ENCODE results near the gene FES. TPM values are rescaled to one million over a fixed set of nuclear protein-coding genes. Genes with fewer than 3 reads are reported as not detected.

Gene FES
- total RNA-seq, 2 experiments from 2014 or later, result 12.2 to 15.6 TPM

GRCh38 chr15:90910441-90911301, 26.4 kb downstream of the FES start:
- DNase-seq, result no peak
- Mint-ChIP-seq H3K4me1 (no peaks in the 10 kb centered on the region), H3K27me3 (no peaks in the 10 kb centered on the region), H3K4me3 (no peak overlapping the region), H3K27ac (no peak overlapping the region), H3K36me3 (ENCODE audit: low read depth) (peaks cover 64% of the 10 kb centered on the region), H3K9me3 (ENCODE audit: low read depth) (no peaks in the 10 kb centered on the region)
- ChIA-PET CTCF (interaction anchor here (0.9 to 1.5 kb wide), 2 partner anchors 21 to 29 kb away, joined by 3 read pairs; partner anchors contain the start of gene HDDC3), POLR2A (no interaction called here)
- ATAC-seq, result no peak
- intact Hi-C loops (cut with DNase I, micrococcal nuclease), result no loop called here

GRCh38 chr15:90911302-90911623, 27.0 kb downstream of the FES start:
- DNase-seq (no peak), ATAC-seq (no peak)
- peaks cover 62% of the 10 kb centered on the region for H3K36me3 Mint-ChIP-seq (ENCODE audit: low read depth)
- no peak overlapping the region for H3K4me3 Mint-ChIP-seq
- H3K27ac Mint-ChIP-seq, result no peak overlapping the region
- H3K4me1 Mint-ChIP-seq, result no peaks in the 10 kb centered on the region
- H3K9me3 Mint-ChIP-seq (ENCODE audit: low read depth), result no peaks in the 10 kb centered on the region
- CTCF ChIA-PET, result interaction anchor here (1.5 kb wide), 1 partner anchor 28 kb away, joined by 3 read pairs; no protein-coding TSS in a partner anchor
- intact Hi-C loops (cut with DNase I, micrococcal nuclease), result no loop called here
- POLR2A ChIA-PET, result no interaction called here
- no peaks in the 10 kb centered on the region for H3K27me3 Mint-ChIP-seq

- ChIA-PET POLR2A (no interaction called here), CTCF (interaction anchor here (1.5 kb wide), 1 partner anchor 28 kb away, joined by 3 read pairs; no protein-coding TSS in a partner anchor)
- Mint-ChIP-seq H3K27ac (no peak overlapping the region), H3K4me3 (no peak overlapping the region), H3K36me3 (ENCODE audit: low read depth) (peaks cover 59% of the 10 kb centered on the region), H3K9me3 (ENCODE audit: low read depth) (no peaks in the 10 kb centered on the region), H3K4me1 (no peaks in the 10 kb centered on the region), H3K27me3 (no peaks in the 10 kb centered on the region)
- intact Hi-C loops (cut with DNase I, micrococcal nuclease), result no loop called here
- DNase-seq (no peak), ATAC-seq (no peak)
Measured at GRCh38 chr15:90911906-90912769, 27.8 kb downstream of the FES start.

GRCh38 chr15:90912770-90913075, 28.4 kb downstream of the FES start:
- ATAC-seq (no peak), DNase-seq (no peak)
- H3K4me1 Mint-ChIP-seq, result no peaks in the 10 kb centered on the region
- intact Hi-C loops (cut with DNase I, micrococcal nuclease), result no loop called here
- ChIA-PET CTCF (no interaction called here), POLR2A (no interaction called here)
- no peaks in the 10 kb centered on the region for H3K27me3 Mint-ChIP-seq
- H3K27ac Mint-ChIP-seq, result no peak overlapping the region
- no peaks in the 10 kb centered on the region for H3K9me3 Mint-ChIP-seq (ENCODE audit: low read depth)
- peaks cover 58% of the 10 kb centered on the region for H3K36me3 Mint-ChIP-seq (ENCODE audit: low read depth)
- no peak overlapping the region for H3K4me3 Mint-ChIP-seq

GRCh38 chr15:90913398-90913944, 29.2 kb downstream of the FES start:
- Mint-ChIP-seq H3K9me3 (ENCODE audit: low read depth) (no peaks in the 10 kb centered on the region), H3K27ac (no peak overlapping the region), H3K27me3 (no peaks in the 10 kb centered on the region), H3K4me3 (no peak overlapping the region), H3K36me3 (ENCODE audit: low read depth) (peaks cover 63% of the 10 kb centered on the region), H3K4me1 (no peaks in the 10 kb centered on the region)
- ChIA-PET CTCF (interaction anchor here (0.6 kb wide), 1 partner anchor 491 kb away, joined by 4 read pairs; no protein-coding TSS in a partner anchor), POLR2A (no interaction called here)
- no peak for DNase-seq
- intact Hi-C loops (cut with DNase I, micrococcal nuclease), result no loop called here
- ATAC-seq, result no peak

GRCh38 chr15:90914305-90915080, 30.2 kb downstream of the FES start:
- H3K27me3 Mint-ChIP-seq, result no peaks in the 10 kb centered on the region
- H3K27ac Mint-ChIP-seq, result no peak overlapping the region

GRCh38 chr15:90915216-90915807, 31.0 kb downstream of the FES start:
- intact Hi-C loops (cut with DNase I, micrococcal nuclease), result no loop called here
- ATAC-seq, result no peak
- no peaks in the 10 kb centered on the region for H3K9me3 Mint-ChIP-seq (ENCODE audit: low read depth)
- CTCF ChIA-PET, result interaction anchor here (0.7 to 1.2 kb wide), 3 partner anchors 10 to 29 kb away, joined by 3 read pairs; no protein-coding TSS in a partner anchor
- POLR2A ChIA-PET, result interaction anchor here (0.6 kb wide), 2 partner anchors 107 to 188 kb away, joined by 3 to 11 read pairs; no protein-coding TSS in a partner anchor
- DNase-seq, result no peak
- H3K27ac Mint-ChIP-seq, result no peak overlapping the region
- no peak overlapping the region for H3K4me3 Mint-ChIP-seq
- no peaks in the 10 kb centered on the region for H3K27me3 Mint-ChIP-seq
- H3K36me3 Mint-ChIP-seq (ENCODE audit: low read depth), result peaks cover 63% of the 10 kb centered on the region
- no peaks in the 10 kb centered on the region for H3K4me1 Mint-ChIP-seq

More at GRCh38 chr15:90914305-90915080, 30.2 kb downstream of the FES start:
- no peak for ATAC-seq
- POLR2A ChIA-PET, result interaction anchor here (0.6 kb wide), 1 partner anchor 187 kb away, joined by 11 read pairs; no protein-coding TSS in a partner anchor
- Mint-ChIP-seq H3K4me3 (no peak overlapping the region), H3K9me3 (ENCODE audit: low read depth) (no peaks in the 10 kb centered on the region), H3K4me1 (no peaks in the 10 kb centered on the region), H3K36me3 (ENCODE audit: low read depth) (peaks cover 62% of the 10 kb centered on the region)
- intact Hi-C loops (cut with DNase I, micrococcal nuclease), result no loop called here
- DNase-seq, result no peak
- CTCF ChIA-PET, result interaction anchor here (0.6 to 0.7 kb wide), 3 partner anchors 10 to 591 kb away, joined by 3 to 5 read pairs (median 3); no protein-coding TSS in a partner anchor

GRCh38 chr15:90915808-90916440, 31.6 kb downstream of the FES start:
- Mint-ChIP-seq H3K4me1 (no peaks in the 10 kb centered on the region), H3K27me3 (no peaks in the 10 kb centered on the region), H3K27ac (no peak overlapping the region), H3K36me3 (ENCODE audit: low read depth) (peaks cover 65% of the 10 kb centered on the region), H3K4me3 (no peak overlapping the region), H3K9me3 (ENCODE audit: low read depth) (no peaks in the 10 kb centered on the region)
- ChIA-PET CTCF (interaction anchor here (0.7 to 1.2 kb wide), 2 partner anchors 11 to 30 kb away, joined by 3 read pairs; no protein-coding TSS in a partner anchor), POLR2A (interaction anchor here (0.6 kb wide), 1 partner anchor 107 kb away, joined by 3 read pairs; no protein-coding TSS in a partner anchor)
- DNase-seq (no peak), ATAC-seq (no peak)
- intact Hi-C loops (cut with DNase I, micrococcal nuclease), result no loop called here

- peaks cover 67% of the 10 kb centered on the region for H3K36me3 Mint-ChIP-seq (ENCODE audit: low read depth)
- no peak overlapping the region for H3K27ac Mint-ChIP-seq
- H3K27me3 Mint-ChIP-seq, result no peaks in the 10 kb centered on the region
- no peak overlapping the region for H3K4me3 Mint-ChIP-seq
- no peak for DNase-seq
- H3K9me3 Mint-ChIP-seq (ENCODE audit: low read depth), result no peaks in the 10 kb centered on the region
- intact Hi-C loops (cut with DNase I, micrococcal nuclease), result no loop called here
- no peak for ATAC-seq
- ChIA-PET CTCF (interaction anchor here (1.2 kb wide), 1 partner anchor 30 kb away, joined by 3 read pairs; no protein-coding TSS in a partner anchor), POLR2A (no interaction called here)
- H3K4me1 Mint-ChIP-seq, result no peaks in the 10 kb centered on the region
Measured at GRCh38 chr15:90916461-90916860, 32.2 kb downstream of the FES start.

GRCh38 chr15:90917569-90917968, 33.3 kb downstream of the FES start:
- Mint-ChIP-seq H3K9me3 (ENCODE audit: low read depth) (no peaks in the 10 kb centered on the region), H3K27me3 (no peaks in the 10 kb centered on the region), H3K27ac (no peak overlapping the region), H3K36me3 (ENCODE audit: low read depth) (peaks cover 58% of the 10 kb centered on the region), H3K4me3 (no peak overlapping the region), H3K4me1 (peaks cover 7% of the 10 kb centered on the region)
- ATAC-seq, result no peak
- ChIA-PET POLR2A (no interaction called here), CTCF (interaction anchor here (0.5 to 1.9 kb wide), 2 partner anchors 15 to 88 kb away, joined by 3 to 12 read pairs; partner anchors contain the start of gene HDDC3)
- no peak for DNase-seq
- intact Hi-C loops (cut with DNase I, micrococcal nuclease), result no loop called here
